Measurements from ENCODE around the gene SLC2A11.

DNA sequence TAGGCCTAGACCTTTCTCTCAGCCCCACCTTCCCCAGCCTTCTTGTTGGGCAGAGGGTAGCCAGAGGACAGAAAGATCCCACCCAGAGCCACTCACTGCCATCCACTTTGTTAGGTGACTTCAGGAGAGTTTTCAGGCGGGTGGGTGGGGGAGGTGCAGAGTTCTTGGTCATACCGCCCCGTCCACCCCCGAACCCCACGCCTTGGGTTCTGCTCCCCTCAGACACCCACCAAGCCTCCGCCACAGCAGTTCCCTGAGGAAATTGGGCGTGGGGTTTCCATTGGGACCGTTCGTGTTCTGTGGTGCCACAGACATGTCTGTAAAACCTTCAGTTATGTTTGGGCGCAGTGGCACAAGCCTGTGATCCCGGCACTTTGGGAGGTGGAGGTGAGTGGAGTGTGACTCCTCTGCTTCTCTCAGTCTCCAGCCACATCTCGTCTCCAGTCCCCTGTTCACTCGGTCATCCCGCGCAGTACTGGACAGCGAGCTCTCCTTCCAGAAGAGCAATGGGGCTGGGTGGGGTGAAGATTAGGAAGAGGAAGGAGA lies 38.0 kb downstream of the SLC2A11 start:
- TF ChIP-seq, protein P1, sequence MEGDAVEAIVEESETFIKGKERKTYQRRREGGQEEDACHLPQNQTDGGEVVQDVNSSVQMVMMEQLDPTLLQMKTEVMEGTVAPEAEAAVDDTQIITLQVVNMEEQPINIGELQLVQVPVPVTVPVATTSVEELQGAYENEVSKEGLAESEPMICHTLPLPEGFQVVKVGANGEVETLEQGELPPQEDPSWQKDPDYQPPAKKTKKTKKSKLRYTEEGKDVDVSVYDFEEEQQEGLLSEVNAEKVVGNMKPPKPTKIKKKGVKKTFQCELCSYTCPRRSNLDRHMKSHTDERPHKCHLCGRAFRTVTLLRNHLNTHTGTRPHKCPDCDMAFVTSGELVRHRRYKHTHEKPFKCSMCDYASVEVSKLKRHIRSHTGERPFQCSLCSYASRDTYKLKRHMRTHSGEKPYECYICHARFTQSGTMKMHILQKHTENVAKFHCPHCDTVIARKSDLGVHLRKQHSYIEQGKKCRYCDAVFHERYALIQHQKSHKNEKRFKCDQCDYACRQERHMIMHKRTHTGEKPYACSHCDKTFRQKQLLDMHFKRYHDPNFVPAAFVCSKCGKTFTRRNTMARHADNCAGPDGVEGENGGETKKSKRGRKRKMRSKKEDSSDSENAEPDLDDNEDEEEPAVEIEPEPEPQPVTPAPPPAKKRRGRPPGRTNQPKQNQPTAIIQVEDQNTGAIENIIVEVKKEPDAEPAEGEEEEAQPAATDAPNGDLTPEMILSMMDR (conservative IDR thresholded peaks at IDR 0.05 in 1 of 2, IDR thresholded peaks at IDR 0.05 in 1 of 2; ENCODE audit: extremely low read depth in 1 of 2, insufficient read depth in 1 of 2, low read depth in 1 of 2, low read length in 2 of 2): no peak
- TF ChIP-seq EZH2 (IDR thresholded peaks at IDR 0.05; ENCODE audit: borderline replicate concordance, low read length): no peak

All from mammary epithelial cell (primary cell).